Right lobe of liver (tissue), 6 donors: ENCODE measurements around the gene MTCH1. TPM values are rescaled to one million over a fixed set of nuclear protein-coding genes. Genes with fewer than 3 reads are reported as not detected.

Experiments used
- ATAC-seq, 4 donors: fragments of 200-7000 bp; cut with Tn5 transposase; one replicate each; pipeline ENCODE4 v1.9.1; 2020; ENCODE audit warnings: mild to moderate bottlenecking in 4 of 4, moderate library complexity in 4 of 4
- DNase-seq, 3 donors: peaks; one replicate each; pipeline ENCODE4 v3.0.0-alpha.2; 2020
- H3K27ac ChIP-seq, 3 donors: fragments of 200-600 bp; one replicate each; pipeline ENCODE4 v1.8.0; 2022
- H3K27me3 ChIP-seq, 2 donors: fragments of 200-600 bp; one replicate each; pipeline ENCODE4 v1.8.0; 2022
- H3K36me3 ChIP-seq, 4 donors: fragments of 200-600 bp; sonication (generic) in 1 of 4; one replicate each; pipeline versions ENCODE4 v1.5.1 to v1.8.0; 2017 to 2022; ENCODE audit warnings: control low read depth in 1 of 4
- H3K4me1 ChIP-seq, 4 donors: fragments of 200-600 bp; sonication (generic) in 1 of 4; one replicate each; pipeline versions ENCODE4 v1.5.1 to v1.8.0; 2017 to 2022; ENCODE audit warnings: control low read depth in 1 of 4
- H3K4me3 ChIP-seq, 3 donors: fragments of 200-600 bp; one replicate each; pipeline ENCODE4 v1.8.0; 2022
- H3K9me3 ChIP-seq, 4 donors: fragments of 200-600 bp; sonication (generic) in 1 of 4; one replicate each; pipeline versions ENCODE4 v1.5.1 to v1.8.0; 2017 to 2022; ENCODE audit warnings: control low read depth in 1 of 4
- CTCF ChIP-seq, 4 donors: fragments of 200-600 bp in 3 of 4; fragments of 450-650 bp in 1 of 4; IDR thresholded peaks; one replicate each; pipeline versions ENCODE4 v1.5.1 to v1.8.0; 2016 to 2022; ENCODE audit warnings: antibody characterized with exemption in 4 of 4, mild to moderate bottlenecking in 2 of 4
- POLR2A ChIP-seq: fragments of 450-650 bp; IDR thresholded peaks from one replicate; pipeline ENCODE4 v1.6.1; 2017; ENCODE audit warnings: antibody characterized with exemption, mild to moderate bottlenecking
- WGBS: methylation state at CpG from one replicate; pipeline ENCODE4 v1.1.6; 2018; ENCODE audit warnings: low coverage, low lambda C conversion rate; ENCODE audit not compliant: insufficient coverage; ENCODE audit errors: missing lambda C conversion rate; 5-methylcytosine and 5-hydroxymethylcytosine counted together
- intact Hi-C, 2 donors: fragments of 100-400 bp; cut with DNase I; formaldehyde crosslinking; loops; one replicate each; pipeline versions ENCODE4 v1.11.2 to v1.14.1; 2022
- total RNA-seq, 6 experiments: library from RNA; depleted of rRNA in 2 of 6; stranded (reverse); fragments of >200 nt in 2 of 6; fragmentation: NEBNext Ultra II Directional in 3 of 6; extraction: Animal tissue kit (Norgen Biotek cat#: 25700) in 3 of 6; gene quantifications; one replicate each; pipeline versions ENCODE4 v1.1.0 to v1.2.4, GENCODE V29; 2016 to 2023
- donor health status: DM: no; HTN: yes; CAD: no.
- donor health status: DM: no; HTN: no; CAD: no.
- donor health status: DM: no; HTN: no; CAD: no.
- donor health status: DM: no; HTN: yes; CAD: no.
- donor health status: DM: no; HTN: yes; CAD: no.

Gene MTCH1
- total RNA-seq, 6 experiments from 2014 or later, result 56.3 to 73.7 (median 63.3) TPM

DNA sequence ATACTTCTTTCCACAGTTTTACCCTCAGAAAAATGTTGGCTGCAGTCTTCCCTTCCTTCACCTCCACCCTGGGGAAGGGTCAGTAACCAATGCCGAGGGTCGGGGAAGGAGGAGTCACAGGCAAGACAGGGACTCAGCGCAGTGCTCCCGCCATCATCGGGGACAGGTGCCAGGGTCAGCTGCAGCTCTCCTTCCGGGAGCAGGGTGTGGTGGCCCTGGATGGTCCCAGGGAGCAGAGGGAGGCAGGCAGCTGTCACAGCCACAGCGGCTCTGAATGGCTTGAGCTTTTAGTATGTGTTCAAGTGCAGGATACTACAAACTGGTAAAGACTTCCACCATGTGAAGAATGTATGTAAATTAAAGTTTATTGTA lies 57.5 kb downstream of the MTCH1 start:
- Histone ChIP-seq H3K4me3 (no peak overlapping the region), H3K27ac (no peak overlapping the region), H3K9me3 (no peaks in the 10 kb centered on the region), H3K4me1 (no peaks in the 10 kb centered on the region), H3K36me3 (peaks cover 0 to 5% (median 2%) of the 10 kb centered on the region in 4 donors), H3K27me3 (no peaks in the 10 kb centered on the region)
- 78% methylated on average over 5 of the region's 7 CpGs for WGBS
- DNase-seq (no peak), ATAC-seq (peak in 1 of 4 donors; percentile 31)
- no peak for TF ChIP-seq CTCF (IDR thresholded peaks at IDR 0.05)
- no peak for TF ChIP-seq POLR2A
- intact Hi-C loops, result no loop called here

DNA sequence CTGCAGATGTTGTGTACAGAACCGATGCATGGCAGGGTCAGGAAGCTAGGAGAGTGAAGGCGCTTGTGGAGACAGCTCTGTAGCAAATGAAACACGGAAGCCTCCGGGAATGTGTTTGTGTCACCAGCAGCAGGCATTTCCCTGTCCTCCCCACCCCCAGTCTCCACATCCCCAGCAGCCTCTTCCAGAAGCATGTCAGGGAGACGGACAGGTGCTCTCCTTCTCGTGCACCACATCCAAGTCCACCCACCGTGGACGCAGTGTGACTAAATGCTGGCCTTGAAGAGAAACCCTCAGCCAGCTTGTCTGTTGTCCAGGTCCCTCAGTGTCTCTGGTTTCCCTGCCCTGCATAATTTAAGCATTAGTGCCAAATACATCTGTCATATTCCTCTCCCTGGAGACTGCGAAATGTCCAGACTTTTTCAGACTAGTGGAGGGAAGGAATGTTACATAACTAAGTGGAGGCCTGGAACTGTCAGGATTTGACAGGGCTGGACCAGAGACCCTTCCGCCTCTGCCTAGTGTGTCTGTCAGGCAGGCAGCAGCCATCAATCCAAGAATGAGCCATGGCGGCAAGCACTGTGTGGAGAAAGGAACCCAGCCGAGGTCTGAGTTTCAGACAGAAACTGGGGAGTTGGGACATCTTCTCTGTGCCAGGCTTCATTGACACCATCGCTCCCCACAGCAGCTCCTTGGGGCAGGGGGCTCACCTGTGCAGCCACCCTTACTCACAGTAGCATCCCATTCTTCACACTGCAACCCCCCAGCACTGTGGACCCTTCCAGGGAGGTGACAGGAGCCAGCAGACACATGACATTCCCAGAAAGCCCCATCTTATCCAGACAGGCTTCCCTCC lies 58.1 kb downstream of the MTCH1 start:
- Histone ChIP-seq H3K27me3 (no peaks in the 10 kb centered on the region), H3K9me3 (no peaks in the 10 kb centered on the region), H3K4me1 (no peaks in the 10 kb centered on the region), H3K27ac (no peak overlapping the region), H3K36me3 (peaks cover 0 to 9% (median 4%) of the 10 kb centered on the region in 4 donors), H3K4me3 (no peak overlapping the region)
- TF ChIP-seq CTCF (IDR thresholded peaks at IDR 0.05) (no peak), POLR2A (no peak)
- ATAC-seq (peak in 1 of 4 donors; percentile 36), DNase-seq (no peak)
- 83% methylated on average over 1 of the region's 13 CpGs for WGBS
- intact Hi-C loops, result no loop called here

GRCh38 chr6:36926708-36927513 lies 59.1 kb downstream of the MTCH1 start:
- H3K4me1 ChIP-seq, result no peaks in the 10 kb centered on the region
- WGBS, result 85% methylated on average over 8 of the region's 10 CpGs
- ATAC-seq, result no peak

GRCh38 chr6:36925809-36926208 lies 60.2 kb downstream of the MTCH1 start:
- no peak for DNase-seq
- no peak overlapping the region for H3K4me3 ChIP-seq
- H3K27ac ChIP-seq, result no peak overlapping the region
- no peaks in the 10 kb centered on the region for H3K4me1 ChIP-seq
- intact Hi-C loops, result no loop called here
- 80% methylated on average over 2 of the region's 4 CpGs for WGBS
- no peaks in the 10 kb centered on the region for H3K9me3 ChIP-seq
- no peak for ATAC-seq
- no peaks in the 10 kb centered on the region for H3K27me3 ChIP-seq
- H3K36me3 ChIP-seq, result peaks cover 0 to 11% (median 4%) of the 10 kb centered on the region in 4 donors
- TF ChIP-seq CTCF (IDR thresholded peaks at IDR 0.05), result no peak
- no peak for TF ChIP-seq POLR2A

More at GRCh38 chr6:36926708-36927513, 59.1 kb downstream of the MTCH1 start:
- H3K4me3 ChIP-seq, result no peak overlapping the region
- no peaks in the 10 kb centered on the region for H3K9me3 ChIP-seq
- DNase-seq, result no peak
- TF ChIP-seq POLR2A (no peak), CTCF (IDR thresholded peaks at IDR 0.05) (no peak)
- intact Hi-C loops, result no loop called here
- no peaks in the 10 kb centered on the region for H3K27me3 ChIP-seq
- H3K36me3 ChIP-seq, result peaks cover 0 to 11% (median 4%) of the 10 kb centered on the region in 4 donors
- no peak overlapping the region for H3K27ac ChIP-seq
